ENCODE data around the gene NOP9. TPM values are rescaled to one million over a fixed set of nuclear protein-coding genes. Genes with fewer than 3 reads are reported as not detected.

The NOP9 gene
- total RNA-seq, 1 donor from 2014 or later, result 14.8 TPM

- no peak for DNase-seq (ENCODE audit: low spot score)
- TF ChIP-seq EZH2phosphoT487 (IDR thresholded peaks at IDR 0.05) (no peak), EZH2 (IDR thresholded peaks at IDR 0.05) (no peak)
- TF ChIP-seq, protein P1, sequence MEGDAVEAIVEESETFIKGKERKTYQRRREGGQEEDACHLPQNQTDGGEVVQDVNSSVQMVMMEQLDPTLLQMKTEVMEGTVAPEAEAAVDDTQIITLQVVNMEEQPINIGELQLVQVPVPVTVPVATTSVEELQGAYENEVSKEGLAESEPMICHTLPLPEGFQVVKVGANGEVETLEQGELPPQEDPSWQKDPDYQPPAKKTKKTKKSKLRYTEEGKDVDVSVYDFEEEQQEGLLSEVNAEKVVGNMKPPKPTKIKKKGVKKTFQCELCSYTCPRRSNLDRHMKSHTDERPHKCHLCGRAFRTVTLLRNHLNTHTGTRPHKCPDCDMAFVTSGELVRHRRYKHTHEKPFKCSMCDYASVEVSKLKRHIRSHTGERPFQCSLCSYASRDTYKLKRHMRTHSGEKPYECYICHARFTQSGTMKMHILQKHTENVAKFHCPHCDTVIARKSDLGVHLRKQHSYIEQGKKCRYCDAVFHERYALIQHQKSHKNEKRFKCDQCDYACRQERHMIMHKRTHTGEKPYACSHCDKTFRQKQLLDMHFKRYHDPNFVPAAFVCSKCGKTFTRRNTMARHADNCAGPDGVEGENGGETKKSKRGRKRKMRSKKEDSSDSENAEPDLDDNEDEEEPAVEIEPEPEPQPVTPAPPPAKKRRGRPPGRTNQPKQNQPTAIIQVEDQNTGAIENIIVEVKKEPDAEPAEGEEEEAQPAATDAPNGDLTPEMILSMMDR (IDR thresholded peaks at IDR 0.05), result no peak
- Histone ChIP-seq H3K27ac (no peak overlapping the region), H3K4me3 (no peak overlapping the region), H3K4me2 (no peak overlapping the region), H3F3A (ENCODE audit: low read depth) (no peaks in the 10 kb centered on the region), H2AFZ (replicated peaks) (no peak overlapping the region), H3K36me3 (no peaks in the 10 kb centered on the region), H3K4me1 (no peaks in the 10 kb centered on the region), H4K20me1 (ENCODE audit: low read depth) (no peaks in the 10 kb centered on the region), H3K9me3 (ENCODE audit: low read depth) (no peaks in the 10 kb centered on the region), H3K27me3 (peaks cover 96% of the 10 kb centered on the region), H3K79me2 (ENCODE audit: low read depth) (no peaks in the 10 kb centered on the region), H3K9ac (no peak overlapping the region)
- Mint-ChIP-seq H3K27ac (no peak overlapping the region), H3K4me3 (no peak overlapping the region), H3K4me1 (no peaks in the 10 kb centered on the region), H3K36me3 (no peaks in the 10 kb centered on the region), H3K9me3 (peaks cover 2% of the 10 kb centered on the region), H3K27me3 (ENCODE audit: insufficient read depth, low read depth) (peaks cover 15% of the 10 kb centered on the region)
Measured at GRCh38 chr14:24356208-24356607, 56.6 kb downstream of the NOP9 start.

Small RNAs within 50 kb of the gene (small RNA-seq; reads per million reads assigned to genes)
- gene RF00026, result not detected

Other genes starting within 250 kb of the NOP9 start
- gene CARMIL3, start 247.8 kb upstream of the NOP9 start, total RNA-seq (ENCODE audit: low replicate concordance), result 0.77 and 1.4 TPM in 2 replicates
- gene CPNE6, start 228.3 kb upstream of the NOP9 start, total RNA-seq (ENCODE audit: low replicate concordance), result not detected in 2 replicates
- 11.1 and 26.6 TPM in 2 replicates for gene PCK2, start 205.5 kb upstream of the NOP9 start, total RNA-seq (ENCODE audit: low replicate concordance)
- 66.5 and 83.8 TPM in 2 replicates for gene DCAF11, start 185.1 kb upstream of the NOP9 start, total RNA-seq (ENCODE audit: low replicate concordance)
- 0.54 and 1.9 TPM in 2 replicates for gene NRL, start 184.9 kb upstream of the NOP9 start, total RNA-seq (ENCODE audit: low replicate concordance)
- gene FITM1, start 169.2 kb upstream of the NOP9 start, total RNA-seq (ENCODE audit: low replicate concordance), result 0.77 and 1.2 TPM in 2 replicates
- gene PSME1, start 163.7 kb upstream of the NOP9 start, total RNA-seq (ENCODE audit: low replicate concordance), result 32.7 and 37.5 TPM in 2 replicates
- gene EMC9, start 158.3 kb upstream of the NOP9 start, total RNA-seq (ENCODE audit: low replicate concordance), result 14.0 and 23.8 TPM in 2 replicates
- gene PSME2, start 153.2 kb upstream of the NOP9 start, total RNA-seq (ENCODE audit: low replicate concordance), result 43.5 and 53.5 TPM in 2 replicates
- 28.8 and 38.3 TPM in 2 replicates for gene RNF31, start 152.4 kb upstream of the NOP9 start, total RNA-seq (ENCODE audit: low replicate concordance)
- gene IRF9, start 138.6 kb upstream of the NOP9 start, total RNA-seq (ENCODE audit: low replicate concordance), result 6.9 and 9.7 TPM in 2 replicates
- gene REC8, start 127.8 kb upstream of the NOP9 start, total RNA-seq (ENCODE audit: low replicate concordance), result 34.6 and 59.8 TPM in 2 replicates
- 15.9 and 35.5 TPM in 2 replicates for gene IPO4, start 111.0 kb upstream of the NOP9 start, total RNA-seq (ENCODE audit: low replicate concordance)
- 30.5 and 37.6 TPM in 2 replicates for gene TM9SF1, start 104.4 kb upstream of the NOP9 start, total RNA-seq (ENCODE audit: low replicate concordance)
- gene TSSK4, start 94.2 kb upstream of the NOP9 start, total RNA-seq (ENCODE audit: low replicate concordance), result not detected in 2 replicates
- 35.3 and 37.1 TPM in 2 replicates for gene CHMP4A, start 86.4 kb upstream of the NOP9 start, total RNA-seq (ENCODE audit: low replicate concordance)
- 18.3 and 20.1 TPM in 2 replicates for gene MDP1, start 83.8 kb upstream of the NOP9 start, total RNA-seq (ENCODE audit: low replicate concordance)
- gene NEDD8, start 67.5 kb upstream of the NOP9 start, total RNA-seq (ENCODE audit: low replicate concordance), result 170 and 220 TPM in 2 replicates
- gene GMPR2, start 66.9 kb upstream of the NOP9 start, total RNA-seq (ENCODE audit: low replicate concordance), result 98.4 and 101 TPM in 2 replicates
- gene TINF2, start 57.2 kb upstream of the NOP9 start, total RNA-seq (ENCODE audit: low replicate concordance), result 32.6 and 42.5 TPM in 2 replicates
- 2.6 and 4.9 TPM in 2 replicates for gene TGM1, start 36.7 kb upstream of the NOP9 start, total RNA-seq (ENCODE audit: low replicate concordance)
- 7.1 and 22.9 TPM in 2 replicates for gene RABGGTA, start 28.3 kb upstream of the NOP9 start, total RNA-seq (ENCODE audit: low replicate concordance)
- 19.7 and 27.4 TPM in 2 replicates for gene DHRS1, start 70 bp upstream of the NOP9 start, total RNA-seq (ENCODE audit: low replicate concordance)
- gene CIDEB, start 8.1 kb downstream of the NOP9 start, total RNA-seq (ENCODE audit: low replicate concordance), result 0.12 TPM in 1 of 2 replicates, not detected in the other
- 1.8 and 9.0 TPM in 2 replicates for gene LTB4R2, start 10.3 kb downstream of the NOP9 start, total RNA-seq (ENCODE audit: low replicate concordance)
- gene LTB4R, start 11.7 kb downstream of the NOP9 start, total RNA-seq (ENCODE audit: low replicate concordance), result 1.9 and 4.6 TPM in 2 replicates
- not detected in 2 replicates for gene ADCY4, start 35.2 kb downstream of the NOP9 start, total RNA-seq (ENCODE audit: low replicate concordance)
- gene RIPK3, start 40.1 kb downstream of the NOP9 start, total RNA-seq (ENCODE audit: low replicate concordance), result not detected in 2 replicates
- 38.2 and 95.3 TPM in 2 replicates for gene NFATC4, start 68.3 kb downstream of the NOP9 start, total RNA-seq (ENCODE audit: low replicate concordance)
- 15.5 and 34.3 TPM in 2 replicates for gene NYNRIN, start 99.2 kb downstream of the NOP9 start, total RNA-seq (ENCODE audit: low replicate concordance)
- 0.25 TPM in 1 of 2 replicates, not detected in the other for gene CBLN3, start 129.8 kb downstream of the NOP9 start, total RNA-seq (ENCODE audit: low replicate concordance)
- gene KHNYN, start 130.1 kb downstream of the NOP9 start, total RNA-seq (ENCODE audit: low replicate concordance), result 20.4 and 34.7 TPM in 2 replicates
- 19.0 and 37.8 TPM in 2 replicates for gene SDR39U1, start 142.9 kb downstream of the NOP9 start, total RNA-seq (ENCODE audit: low replicate concordance)
- gene CMA1, start 208.4 kb downstream of the NOP9 start, total RNA-seq (ENCODE audit: low replicate concordance), result not detected in 2 replicates